Sciatic nerve (tissue), 2 donors: ENCODE measurements around the gene ABCB11. TPM values are rescaled to one million over a fixed set of nuclear protein-coding genes. Genes with fewer than 3 reads are reported as not detected.
"Not testable (repeated sequence)": the region's sequence is repeated elsewhere in the genome, so short reads cannot be mapped to it uniquely, and the experiment has no call there.

ENCODE experiments used
- ATAC-seq: fragments of 200-7000 bp; cut with Tn5 transposase; one replicate; pipeline ENCODE4 v1.9.1; 2020; ENCODE audit warnings: mild to moderate bottlenecking, moderate library complexity
- DNase-seq: peaks from one replicate; pipeline ENCODE4 v3.0.0-alpha.2; 2020; ENCODE audit warnings: low spot score
- intact Hi-C: fragments of 100-400 bp; cut with DNase I; formaldehyde crosslinking; loops from one replicate; pipeline ENCODE4 v1.14.2; 2022
- total RNA-seq: library from RNA; stranded (reverse); fragmentation: NEBNext Ultra II Directional; extraction: Animal tissue kit (Norgen Biotek cat#: 25700); gene quantifications from one replicate; pipeline ENCODE4 v1.2.1, GENCODE V29; 2021
- donor health status: DM: no; HTN: no; CAD: no.
- donor health status: DM: no; HTN: no; CAD: no.

ABCB11 gene
- total RNA-seq, 1 donor from 2014 or later = 1.5 TPM

GRCh38 chr2:168915441-168916330, 115.4 kb downstream of the ABCB11 start:
- DNase-seq (no peak), ATAC-seq (no peak)
- intact Hi-C loops = loop anchor here (10.0 kb wide), 1 partner anchor 571 kb away; no protein-coding TSS in a partner anchor

DNA sequence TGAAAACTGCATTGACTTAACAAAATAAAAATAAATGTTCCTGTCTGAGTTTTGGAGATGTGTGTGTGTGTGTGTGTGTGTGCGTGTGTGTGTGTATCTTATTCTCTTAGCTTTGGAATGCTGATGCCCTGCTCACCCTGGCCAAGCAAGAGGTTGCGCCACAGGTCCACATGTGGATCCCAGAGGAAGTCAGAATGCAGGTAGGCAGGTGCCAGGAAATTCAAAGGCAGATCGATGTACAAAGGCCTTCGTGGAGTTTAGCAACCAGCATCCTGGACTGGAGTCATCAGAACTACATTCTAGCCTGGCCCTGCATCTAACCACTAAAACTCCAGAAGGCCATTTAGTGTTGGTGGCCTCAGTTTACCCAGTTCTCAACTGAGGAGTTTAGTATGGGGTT, 117.6 kb downstream of the ABCB11 start:
- intact Hi-C loops = loop anchor here (10.0 kb wide), 1 partner anchor 569 kb away; no protein-coding TSS in a partner anchor
- DNase-seq = no peak
- no peak for ATAC-seq

DNA sequence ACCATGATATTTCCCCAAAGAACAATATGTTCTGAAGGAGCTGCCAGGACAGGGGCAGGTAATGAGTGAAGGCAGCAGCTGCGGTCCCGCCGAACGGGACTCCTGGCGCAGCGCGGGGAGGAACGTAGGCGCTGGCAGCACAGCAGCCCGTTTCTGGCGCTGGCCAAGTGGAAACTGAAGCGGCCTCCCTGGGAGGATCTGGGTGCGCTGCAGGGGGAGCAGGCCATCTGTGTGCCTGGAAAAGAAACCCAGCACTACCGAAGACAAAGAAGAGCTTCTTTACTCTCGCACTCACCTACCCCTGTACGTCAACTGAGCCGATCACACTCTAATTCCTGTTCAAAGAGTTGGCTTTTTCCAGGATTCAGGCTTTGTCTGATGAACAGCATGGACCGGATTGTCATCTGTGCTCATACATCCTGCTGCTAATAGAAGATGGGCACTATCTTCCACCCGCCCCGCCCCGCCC, 118.2 kb downstream of the ABCB11 start:
- intact Hi-C loops = loop anchor here (10.0 kb wide), 1 partner anchor 568 kb away; no protein-coding TSS in a partner anchor
- DNase-seq (peak; percentile 58), ATAC-seq (peak; percentile 86)

GRCh38 chr2:168912466-168912865, 118.7 kb downstream of the ABCB11 start:
- DNase-seq (no peak), ATAC-seq (no peak)
- intact Hi-C loops = loop anchor here (10.0 kb wide), 1 partner anchor 568 kb away; no protein-coding TSS in a partner anchor

- no peak for DNase-seq
- no peak for ATAC-seq
- intact Hi-C loops = loop anchor here (10.0 kb wide), 1 partner anchor 566 kb away; no protein-coding TSS in a partner anchor
Measured at GRCh38 chr2:168910330-168910729, 120.8 kb downstream of the ABCB11 start.

GRCh38 chr2:168907940-168908662, 123.0 kb downstream of the ABCB11 start:
- intact Hi-C loops = no loop called here
- no peak for DNase-seq
- no peak for ATAC-seq

DNA sequence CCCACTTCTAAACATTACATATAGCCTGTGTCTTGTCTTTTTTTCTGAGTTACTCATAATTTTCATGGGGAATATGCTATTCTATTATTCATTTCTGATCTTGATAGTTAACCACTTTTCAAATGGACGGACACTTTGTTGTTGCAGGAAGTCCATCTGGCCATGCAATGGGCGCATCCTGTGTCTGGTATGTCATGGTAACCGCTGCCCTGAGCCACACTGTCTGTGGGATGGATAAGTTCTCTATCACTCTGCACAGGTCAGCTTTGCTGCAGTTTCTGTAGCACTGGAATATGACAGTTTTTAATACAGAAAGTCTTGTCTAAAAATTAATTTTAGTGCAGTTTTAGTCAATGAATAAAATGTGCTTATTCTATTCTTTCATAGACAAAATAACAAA, 126.8 kb downstream of the ABCB11 start:
- ATAC-seq = no peak
- intact Hi-C loops = no loop called here
- DNase-seq = no peak

GRCh38 chr2:168903888-168904287, 127.2 kb downstream of the ABCB11 start:
- intact Hi-C loops = no loop called here
- DNase-seq = no peak
- no peak for ATAC-seq

- intact Hi-C loops = no loop called here
- ATAC-seq (no peak), DNase-seq (no peak)
Measured at GRCh38 chr2:168901003-168901402, 130.1 kb downstream of the ABCB11 start, which contains the start of gene G6PC2. Gene G6PC2 (plus strand): TSS chr2:168901291. CDS start chr2:168901332, 41 bp downstream.

GRCh38 chr2:168897449-168897848, 133.7 kb downstream of the ABCB11 start:
- no peak for ATAC-seq
- no peak for DNase-seq
- intact Hi-C loops = no loop called here

DNA sequence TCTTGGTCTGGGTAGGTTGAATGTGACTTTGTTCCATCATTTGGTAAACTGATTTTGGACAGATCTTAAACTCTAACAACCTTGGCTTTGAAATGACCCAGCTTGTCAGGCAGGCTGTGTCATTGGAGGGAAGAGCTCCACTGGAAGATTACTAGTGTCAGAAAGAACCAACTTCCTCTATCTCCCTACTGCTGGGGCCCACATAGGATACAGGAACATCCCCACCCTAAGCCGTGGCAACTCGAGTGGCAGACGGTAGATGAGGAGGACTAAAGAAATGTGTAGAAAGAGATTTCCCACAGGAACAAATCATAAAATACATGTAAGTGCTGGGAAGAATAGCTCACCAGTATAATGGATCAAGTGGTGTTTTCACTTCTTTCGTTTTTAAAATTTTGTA, 134.3 kb downstream of the ABCB11 start:
- DNase-seq (no peak), ATAC-seq (no peak)
- intact Hi-C loops = no loop called here

DNA sequence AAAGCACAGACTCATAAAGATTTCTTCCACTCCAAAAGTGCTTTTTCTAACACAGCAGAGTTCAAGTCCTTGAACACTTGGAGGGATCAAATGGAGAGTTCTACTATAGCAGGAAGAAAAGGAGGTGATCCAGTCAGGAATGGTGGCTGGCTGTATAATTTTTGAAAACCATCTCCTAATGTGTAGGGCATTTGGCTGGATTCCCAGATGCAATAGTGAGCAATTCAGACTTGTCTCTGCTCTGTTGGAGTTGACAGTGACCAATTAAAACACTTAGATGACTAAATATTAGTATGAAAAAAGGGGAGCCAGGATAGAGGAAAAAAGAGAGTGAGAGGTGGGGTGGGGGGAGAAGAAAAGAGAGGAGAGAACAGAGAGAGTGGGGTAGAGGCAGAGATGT, 135.4 kb downstream of the ABCB11 start:
- intact Hi-C loops = no loop called here
- ATAC-seq (no peak), DNase-seq (no peak)

GRCh38 chr2:168894720-168895119, 136.4 kb downstream of the ABCB11 start:
- no peak for ATAC-seq
- intact Hi-C loops = no loop called here
- DNase-seq = no peak

GRCh38 chr2:168894101-168894500, 137.0 kb downstream of the ABCB11 start:
- ATAC-seq (no peak), DNase-seq (no peak)
- intact Hi-C loops = no loop called here

- intact Hi-C loops = no loop called here
- no peak for DNase-seq
Measured at GRCh38 chr2:168892327-168892726, 138.8 kb downstream of the ABCB11 start.

GRCh38 chr2:168890006-168890782, 140.9 kb downstream of the ABCB11 start, which contains the start of gene SPC25:
Gene SPC25 (minus strand): TSS chr2:168890430. CDS start chr2:168889519, 911 bp downstream.
- intact Hi-C loops = no loop called here
- ATAC-seq (peak; percentile 99), DNase-seq (peak; percentile 91)

More at GRCh38 chr2:168892327-168892726, 138.8 kb downstream of the ABCB11 start:
- no peak for ATAC-seq

- intact Hi-C loops = no loop called here
- no peak for ATAC-seq
- no peak for DNase-seq
Measured at GRCh38 chr2:168889635-168890005, 141.5 kb downstream of the ABCB11 start.

DNA sequence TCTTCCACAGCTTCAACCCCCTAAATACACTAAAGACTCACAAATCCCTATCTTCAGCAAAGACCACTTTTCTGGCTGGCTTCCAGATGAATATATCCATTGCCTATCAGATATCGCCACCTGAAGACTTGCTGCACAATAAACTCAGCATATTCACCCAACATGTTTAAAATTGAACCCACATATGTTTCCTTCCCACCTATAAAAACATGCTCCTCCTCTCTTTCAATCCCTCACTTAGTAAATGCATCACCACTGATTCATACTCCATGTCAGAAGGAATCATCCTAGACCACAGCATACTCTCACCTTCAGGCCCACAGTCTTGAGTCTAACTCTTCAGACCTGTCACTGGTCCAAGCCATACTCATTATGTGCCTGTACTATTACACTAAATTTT, 146.1 kb downstream of the ABCB11 start:
- no peak for DNase-seq
- intact Hi-C loops = no loop called here
- ATAC-seq = no peak

- ATAC-seq, intact Hi-C loops, DNase-seq: not testable (repeated sequence)
Measured at GRCh38 chr2:168882163-168882562, 149.0 kb downstream of the ABCB11 start.
